Measurements from ENCODE around the gene JADE1. TPM values are rescaled to one million over a fixed set of nuclear protein-coding genes. Genes with fewer than 3 reads are reported as not detected.
A peak's percentile ranks its signal among the peaks of the same experiment; 100 is the strongest.

Gene JADE1
- total and polyA plus RNA-seq, 2 of the 13 experiments (the other 11 are each of a cell fraction or from before 2014, with no cell fraction given): 5.4 to 19.3 TPM

DNA sequence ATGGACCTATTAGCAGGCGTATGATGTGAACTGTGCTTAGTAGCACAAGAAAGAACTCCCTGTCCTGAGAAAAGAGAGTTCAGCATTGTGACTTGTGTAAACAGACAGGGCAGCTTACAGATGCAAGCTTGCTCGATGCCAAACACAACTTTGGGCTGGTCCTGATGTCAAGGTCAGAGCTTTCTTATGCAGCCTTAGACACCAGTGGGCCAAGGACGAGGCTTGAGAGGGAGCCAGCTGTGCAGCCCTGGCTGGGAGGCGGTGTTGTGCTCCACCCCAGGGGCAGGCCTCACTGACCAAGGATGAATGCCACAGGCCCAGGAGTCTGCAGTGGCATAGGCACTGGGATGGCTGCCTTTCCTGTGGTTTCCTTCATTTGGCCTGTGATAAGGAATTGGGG is 35.4 kb downstream of the JADE1 start (continued):
- no peak for TF ChIP-seq CEBPZ (IDR thresholded peaks at IDR 0.05; ENCODE audit: low read length)
- TF ChIP-seq, protein P1, sequence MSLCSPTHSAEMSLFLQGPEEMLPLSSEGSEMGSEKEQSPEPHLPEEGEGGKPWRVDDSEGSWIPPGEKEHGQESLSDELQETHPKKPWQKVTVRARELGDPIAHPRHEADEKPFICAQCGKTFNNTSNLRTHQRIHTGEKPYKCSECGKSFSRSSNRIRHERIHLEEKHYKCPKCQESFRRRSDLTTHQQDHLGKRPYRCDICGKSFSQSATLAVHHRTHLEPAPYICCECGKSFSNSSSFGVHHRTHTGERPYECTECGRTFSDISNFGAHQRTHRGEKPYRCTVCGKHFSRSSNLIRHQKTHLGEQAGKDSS (CRISPR knock-in tag; IDR thresholded peaks at IDR 0.05; ENCODE audit: borderline replicate concordance, low read depth): no peak
- 0 out of 2 replicates have a peak, but pooled peaks have one; percentile 31 for TF ChIP-seq FOXO1 (CRISPR knock-in tag; IDR thresholded peaks at IDR 0.05)
- TF ChIP-seq TBL1XR1 (IDR thresholded peaks at IDR 0.05; ENCODE audit: borderline replicate concordance, low read length, partially characterized antibody): no peak
- no peak for TF ChIP-seq HOXD1 (CRISPR knock-in tag; IDR thresholded peaks at IDR 0.05)
- no peak for TF ChIP-seq ZNF547 (CRISPR knock-in tag; IDR thresholded peaks at IDR 0.05)
- TF ChIP-seq FOXC1 (CRISPR knock-in tag; IDR thresholded peaks at IDR 0.05; ENCODE audit: borderline replicate concordance): no peak
- no peak for TF ChIP-seq GFI1 (CRISPR knock-in tag; IDR thresholded peaks at IDR 0.05; ENCODE audit: borderline replicate concordance)
- TF ChIP-seq DMTF1 (CRISPR knock-in tag; IDR thresholded peaks at IDR 0.05): no peak
- no peak for TF ChIP-seq PRDM4 (CRISPR knock-in tag; IDR thresholded peaks at IDR 0.05; ENCODE audit: borderline replicate concordance)
- TF ChIP-seq ARHGAP35 (CRISPR knock-in tag; IDR thresholded peaks at IDR 0.05; ENCODE audit: borderline replicate concordance): no peak
- TF ChIP-seq SRSF1 (optimal IDR thresholded peaks at IDR 0.05; ENCODE audit: low read depth, low read length): no peak
- TF ChIP-seq EP300 (IDR thresholded peaks at IDR 0.05; ENCODE audit: low read depth in 2 of 2, low read length in 2 of 2): peak in 1 of 2 experiments; percentile 22; a peak in 1 of 4 replicates
- no peak for TF ChIP-seq EP300 (CRISPR knock-in tag; IDR thresholded peaks at IDR 0.05; ENCODE audit: borderline replicate concordance)
- no peak for TF ChIP-seq RXRA (CRISPR knock-in tag; IDR thresholded peaks at IDR 0.05)
- TF ChIP-seq NRL (CRISPR knock-in tag; IDR thresholded peaks at IDR 0.05; ENCODE audit: borderline replicate concordance): 0 out of 2 replicates have a peak, but pooled peaks have one; percentile 16
- TF ChIP-seq HNRNPK (IDR thresholded peaks at IDR 0.05; ENCODE audit: low read depth, low read length, poor library complexity, severe bottlenecking): no peak
- TF ChIP-seq ZNF276 (CRISPR knock-in tag; IDR thresholded peaks at IDR 0.05; ENCODE audit: low read depth): no peak
- TF ChIP-seq ZBTB7A (CRISPR knock-in tag; IDR thresholded peaks at IDR 0.05): no peak
